ENCODE results near the gene UBTD1.
A peak's percentile ranks its signal among the peaks of the same experiment; 100 is the strongest.
"Not testable (repeated sequence)": the region's sequence is repeated elsewhere in the genome, so short reads cannot be mapped to it uniquely, and the experiment has no call there.

UBTD1 gene

DNA sequence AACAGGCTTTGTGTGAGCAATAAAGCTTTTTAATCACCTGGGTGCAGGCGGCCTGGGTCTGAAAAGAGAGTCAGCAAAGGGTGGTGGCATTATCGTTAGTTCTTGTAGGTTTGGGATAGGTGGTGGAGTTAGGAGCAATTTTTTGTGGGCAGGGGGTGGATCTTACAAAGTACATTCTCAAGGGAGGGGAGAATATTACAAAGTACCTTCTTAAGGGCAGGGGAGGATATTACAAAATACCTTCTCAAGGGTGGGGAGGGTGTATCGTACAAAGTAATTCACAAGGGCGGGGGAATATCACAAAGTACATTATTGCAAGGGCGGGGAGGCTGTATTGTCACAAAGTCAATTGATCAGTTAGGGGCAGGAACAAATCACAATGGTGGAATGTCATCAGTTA, 63.6 kb downstream of the UBTD1 start:
- not testable (repeated sequence) for DNase-seq (ENCODE audit: low read depth in 2 of 2)

DNA sequence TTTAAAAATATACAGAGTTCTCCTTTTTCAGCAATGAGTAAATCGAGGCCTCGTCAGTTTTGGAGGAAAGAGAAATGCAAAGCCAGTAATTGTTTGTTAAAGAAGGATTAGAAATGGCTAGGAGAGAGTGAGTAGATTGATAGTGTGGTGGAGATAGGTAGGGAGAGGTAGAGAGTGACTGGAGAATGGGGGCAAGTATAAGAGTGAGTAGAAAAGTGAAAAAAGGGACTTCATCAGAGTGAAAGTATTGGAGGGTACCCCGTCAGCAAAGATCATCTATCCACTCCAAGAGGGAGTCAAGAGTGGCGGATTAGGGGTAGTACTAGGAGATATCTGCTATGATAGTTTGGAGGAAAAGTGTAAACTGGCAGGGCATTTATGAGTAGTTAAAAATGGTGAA, 64.6 kb downstream of the UBTD1 start:
- no peak for DNase-seq (ENCODE audit: low read depth in 2 of 2)

DNA sequence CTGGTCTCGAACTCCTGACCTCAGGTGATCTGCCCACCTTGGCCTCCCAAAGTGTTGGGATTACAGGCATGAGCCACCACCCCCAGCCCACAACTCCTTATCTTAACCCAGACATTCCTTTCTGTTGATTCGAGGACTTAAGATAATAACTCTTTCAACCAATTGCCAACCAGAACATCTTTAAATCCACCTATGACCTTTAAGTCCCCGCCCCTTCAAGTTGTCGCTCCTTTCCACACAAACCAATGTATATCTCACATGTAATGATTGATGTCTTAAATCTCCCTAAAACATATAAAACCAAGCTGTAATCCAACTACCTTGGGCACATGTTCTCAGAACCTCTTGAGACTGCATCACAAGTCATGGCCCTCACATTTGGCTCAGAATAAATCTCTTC, 66.1 kb downstream of the UBTD1 start:
- DNase-seq (ENCODE audit: low read depth in 2 of 2), result no peak

DNA sequence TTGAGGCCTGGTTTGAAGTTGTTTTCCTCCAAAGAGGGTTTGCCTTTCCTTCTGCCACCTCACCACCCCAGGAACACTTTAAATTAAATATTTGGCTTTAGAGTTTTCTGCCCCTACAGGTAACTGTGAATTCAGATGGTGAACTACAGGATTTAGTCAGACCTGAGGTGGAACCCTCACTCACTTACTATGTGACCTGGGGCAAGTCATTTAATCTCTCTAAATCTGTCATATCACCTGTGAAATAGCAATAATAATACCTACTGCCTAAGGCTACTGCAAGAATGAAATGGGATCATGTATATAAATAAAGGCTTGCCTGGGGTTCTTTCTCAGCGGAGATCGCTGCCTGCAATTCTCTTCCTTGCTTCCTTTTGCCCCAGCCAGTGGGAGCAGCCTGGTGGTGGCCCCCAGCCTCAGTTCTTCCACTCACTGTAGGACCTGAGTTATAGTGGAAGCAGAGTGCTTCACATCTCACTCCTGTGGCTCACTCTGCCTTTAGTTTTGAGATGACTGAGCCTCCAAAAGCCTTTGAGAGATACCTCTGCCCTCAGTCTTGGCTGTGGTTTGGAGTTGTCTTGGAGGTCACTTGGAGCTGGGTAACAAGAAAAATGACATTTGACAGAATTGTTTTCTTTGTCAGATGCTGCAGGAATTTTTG, 67.7 kb downstream of the UBTD1 start:
- DNase-seq (ENCODE audit: low read depth in 2 of 2), result no peak

DNA sequence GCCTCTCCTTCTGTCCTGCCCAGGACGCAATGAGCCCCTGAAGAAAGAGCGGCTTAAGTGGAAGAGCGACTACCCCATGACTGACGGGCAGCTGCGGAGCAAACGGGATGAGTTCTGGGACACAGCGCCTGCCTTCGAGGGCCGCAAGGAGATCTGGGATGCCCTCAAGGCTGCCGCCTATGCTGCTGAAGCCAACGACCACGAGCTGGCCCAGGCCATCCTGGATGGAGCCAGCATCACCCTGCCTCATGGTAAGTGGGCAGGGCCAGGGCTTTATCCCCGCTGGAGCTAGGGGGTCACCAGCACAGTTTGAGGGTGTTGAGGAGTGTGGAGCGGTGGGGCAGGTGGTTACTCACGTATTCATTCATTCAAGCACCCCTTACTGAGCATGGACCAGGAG, 69.2 kb downstream of the UBTD1 start:
- DNase-seq (ENCODE audit: low read depth in 2 of 2), result no peak

DNA sequence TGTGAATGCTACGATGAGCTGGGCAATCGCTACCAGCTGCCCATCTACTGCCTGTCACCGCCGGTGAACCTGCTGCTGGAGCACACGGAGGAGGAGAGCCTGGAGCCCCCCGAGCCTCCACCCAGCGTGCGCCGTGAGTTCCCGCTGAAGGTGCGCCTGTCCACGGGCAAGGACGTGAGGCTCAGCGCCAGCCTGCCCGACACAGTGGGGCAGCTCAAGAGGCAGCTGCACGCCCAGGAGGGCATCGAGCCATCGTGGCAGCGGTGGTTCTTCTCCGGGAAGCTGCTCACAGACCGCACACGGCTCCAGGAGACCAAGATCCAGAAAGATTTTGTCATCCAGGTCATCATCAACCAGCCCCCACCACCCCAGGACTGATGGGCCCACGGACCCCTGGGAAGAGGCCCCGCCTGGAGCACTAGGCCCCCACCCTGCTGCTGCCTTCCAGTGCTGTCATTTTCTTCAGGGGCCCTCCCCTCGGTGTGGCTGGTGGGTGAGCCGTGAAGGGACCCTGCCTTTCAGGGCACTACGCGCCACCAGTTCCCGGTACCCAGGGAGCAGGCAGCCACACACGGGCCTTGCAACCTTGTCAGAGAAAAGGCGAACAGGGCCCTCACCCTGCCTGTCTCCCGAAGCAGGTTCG, 71.5 kb downstream of the UBTD1 start:
- no peak for DNase-seq (ENCODE audit: low read depth in 2 of 2)

DNA sequence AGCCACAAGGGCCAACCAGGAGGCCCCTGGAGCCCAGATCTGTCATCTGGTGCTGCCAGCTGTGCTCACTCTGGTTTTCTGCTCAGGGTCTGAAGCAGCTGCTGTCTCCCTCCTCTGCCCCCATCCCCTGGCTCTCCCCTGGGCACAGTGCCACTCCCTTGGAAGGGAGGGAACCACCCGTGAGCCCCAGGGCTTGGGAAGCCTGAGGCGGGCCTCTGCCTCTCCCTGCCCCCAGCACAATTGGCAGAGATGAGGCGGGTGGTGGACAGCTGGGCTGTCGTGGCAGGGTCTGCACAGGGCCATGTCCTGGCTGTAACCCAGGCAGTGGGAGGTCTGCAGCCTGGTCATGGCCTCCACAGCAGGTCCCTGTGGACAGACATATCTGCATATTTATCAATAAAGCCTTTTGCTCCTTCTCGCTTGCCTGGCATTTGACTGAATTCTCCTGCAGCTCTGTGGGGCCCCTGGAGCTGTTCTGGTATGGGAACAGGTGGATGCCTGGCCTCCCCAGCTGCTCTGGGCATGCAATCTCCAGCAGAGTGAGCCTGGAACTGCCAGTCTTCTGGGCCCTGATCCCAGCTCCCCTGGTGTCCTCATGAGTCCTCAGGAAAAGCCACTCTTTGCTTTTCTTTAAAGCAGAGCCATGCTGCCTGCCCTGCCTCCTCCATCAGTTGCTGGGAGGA, 72.2 kb downstream of the UBTD1 start:
- no peak for DNase-seq (ENCODE audit: low read depth in 2 of 2)

DNA sequence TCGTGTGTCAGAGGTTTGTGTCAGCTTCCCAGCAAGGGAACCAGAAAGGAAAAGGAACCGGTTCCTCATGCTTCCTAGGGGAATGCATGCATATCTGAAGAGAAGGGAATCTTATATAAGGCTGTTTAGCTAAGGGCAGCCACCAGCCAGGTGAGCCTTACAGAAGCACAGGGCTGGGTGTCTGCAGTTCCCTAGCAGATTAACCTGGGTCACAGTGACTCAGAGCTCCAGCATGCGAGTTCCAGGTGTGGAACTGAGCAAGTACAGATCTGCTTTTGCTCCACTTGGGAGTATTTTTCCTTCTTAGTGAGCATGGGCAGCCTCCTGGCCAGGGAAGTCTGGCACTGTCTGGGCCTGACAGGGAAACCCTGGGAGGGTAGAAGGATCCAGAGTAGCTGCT, 72.9 kb downstream of the UBTD1 start:
- no peak for DNase-seq (ENCODE audit: low read depth in 2 of 2)

DNA sequence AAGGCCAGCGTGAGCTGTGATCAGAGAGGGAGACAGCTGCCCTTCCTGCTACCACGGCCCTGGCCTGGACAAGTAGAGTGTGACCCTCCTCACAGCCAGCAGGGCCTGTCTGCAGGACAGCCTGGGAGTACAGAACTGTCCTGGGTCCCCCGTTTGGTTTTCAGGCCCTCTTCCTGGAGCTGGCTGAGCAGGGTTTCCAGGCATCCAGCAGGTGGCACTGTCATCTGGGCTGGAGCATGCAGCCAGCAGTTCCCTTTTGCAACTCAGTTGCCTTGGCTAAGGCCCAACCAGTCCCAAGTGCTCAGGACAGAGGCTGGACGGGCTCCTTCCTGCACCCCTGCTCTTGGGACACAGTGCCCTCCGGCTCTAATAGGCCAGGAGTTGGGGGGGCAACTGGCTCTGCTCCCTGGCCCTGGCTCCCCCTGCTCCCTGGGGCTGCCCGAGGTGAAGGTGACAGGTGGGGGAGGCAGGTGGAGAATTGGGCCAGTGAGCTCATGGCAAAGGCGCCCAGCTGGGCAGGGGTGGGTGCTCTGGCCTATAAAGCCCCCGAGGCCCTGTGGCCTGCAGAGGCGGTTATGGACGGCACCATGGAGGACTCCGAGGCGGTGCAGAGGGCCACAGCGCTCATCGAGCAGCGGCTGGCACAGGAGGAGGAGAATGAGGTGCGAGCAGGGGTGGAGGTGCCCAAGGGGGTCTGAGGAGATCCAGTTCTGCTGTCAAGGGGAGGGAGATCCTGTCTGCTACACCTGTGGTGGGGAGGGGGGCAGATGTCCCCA, 73.7 kb downstream of the UBTD1 start, which contains the start of gene ANKRD2:
Gene ANKRD2 (plus strand): TSS at position 566 of the 776 bp plus-strand sequence. CDS start 10 bp downstream, at position 576.
- peak; percentile 6 to 17 for DNase-seq (ENCODE audit: low read depth in 2 of 2)

DNA sequence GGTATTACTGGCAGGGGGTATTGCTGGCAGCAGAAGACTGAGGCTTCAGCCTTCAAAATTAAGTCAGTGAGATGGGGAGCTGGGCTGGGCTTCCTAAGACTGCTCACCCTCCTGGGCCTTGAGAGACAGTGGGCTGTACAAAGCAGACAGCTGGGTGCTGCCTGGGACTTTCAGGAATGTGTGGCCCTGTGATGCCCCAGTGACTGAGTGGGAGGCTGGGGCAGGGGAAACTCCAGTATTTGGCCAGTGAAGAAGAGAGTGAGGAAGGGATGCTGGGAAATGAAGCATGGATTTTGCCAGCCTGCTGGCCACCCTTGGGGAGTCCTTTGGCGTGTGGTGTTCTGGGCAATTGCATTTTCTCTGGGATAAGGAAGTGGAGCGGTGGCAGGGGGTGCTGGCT, 74.3 kb downstream of the UBTD1 start:
- no peak for DNase-seq (ENCODE audit: low read depth in 2 of 2)

DNA sequence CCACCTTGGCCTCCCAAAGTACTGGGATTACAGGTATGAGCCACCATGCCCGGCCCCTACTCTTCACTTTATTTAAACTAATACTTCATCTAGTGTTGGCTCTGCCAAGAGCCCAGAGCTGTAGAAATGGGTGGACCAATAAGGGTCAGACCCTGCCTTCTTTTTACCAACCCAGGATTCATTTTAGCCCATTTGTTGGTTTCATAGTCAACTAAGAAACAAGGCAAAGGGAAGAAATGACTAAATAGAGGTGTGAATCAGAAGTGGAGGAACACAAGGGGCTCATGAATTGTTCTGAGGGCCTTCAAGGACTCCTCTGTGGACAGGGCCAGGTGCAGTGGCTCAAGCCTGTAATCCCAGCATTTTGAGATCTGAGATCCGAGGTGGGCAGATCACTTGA, 74.9 kb downstream of the UBTD1 start:
- DNase-seq (ENCODE audit: low read depth in 2 of 2), result no peak

DNA sequence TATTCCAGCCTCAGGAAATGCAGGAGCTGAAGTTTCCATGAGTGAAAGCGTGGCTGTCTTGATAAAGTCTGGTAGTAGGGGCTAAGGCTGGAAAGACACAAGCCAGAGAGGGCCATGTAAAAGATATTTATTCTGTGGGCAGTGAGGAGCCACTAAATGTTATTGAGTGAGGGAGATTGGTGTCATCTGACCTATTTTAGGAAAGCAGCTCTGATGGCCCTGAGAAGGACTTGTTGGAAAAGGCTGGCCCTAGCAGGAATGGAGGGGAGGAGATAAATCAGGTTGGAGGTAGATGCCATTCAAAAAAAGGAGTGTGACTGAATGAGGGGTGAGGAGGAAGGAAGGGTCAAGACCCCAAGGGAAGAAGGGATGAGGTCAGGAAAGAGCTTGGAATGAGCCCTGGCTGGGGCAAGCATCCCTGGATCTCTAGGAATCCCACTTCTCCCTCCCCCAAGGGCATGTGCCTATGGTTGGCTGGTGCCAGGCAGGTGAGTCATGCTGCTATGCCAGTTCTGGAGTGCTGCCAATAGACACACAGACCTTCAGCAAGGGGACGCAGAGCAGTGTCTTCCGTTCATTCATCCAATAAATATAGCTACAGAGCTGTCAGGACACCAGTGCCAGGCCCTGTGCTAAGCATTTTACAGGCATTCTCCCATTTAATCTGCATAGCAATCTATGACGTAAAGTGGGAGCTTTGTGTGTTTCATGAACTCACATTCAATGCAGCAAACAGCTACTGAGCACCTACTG, 75.8 kb downstream of the UBTD1 start:
- DNase-seq (ENCODE audit: low read depth in 2 of 2), result no peak

DNA sequence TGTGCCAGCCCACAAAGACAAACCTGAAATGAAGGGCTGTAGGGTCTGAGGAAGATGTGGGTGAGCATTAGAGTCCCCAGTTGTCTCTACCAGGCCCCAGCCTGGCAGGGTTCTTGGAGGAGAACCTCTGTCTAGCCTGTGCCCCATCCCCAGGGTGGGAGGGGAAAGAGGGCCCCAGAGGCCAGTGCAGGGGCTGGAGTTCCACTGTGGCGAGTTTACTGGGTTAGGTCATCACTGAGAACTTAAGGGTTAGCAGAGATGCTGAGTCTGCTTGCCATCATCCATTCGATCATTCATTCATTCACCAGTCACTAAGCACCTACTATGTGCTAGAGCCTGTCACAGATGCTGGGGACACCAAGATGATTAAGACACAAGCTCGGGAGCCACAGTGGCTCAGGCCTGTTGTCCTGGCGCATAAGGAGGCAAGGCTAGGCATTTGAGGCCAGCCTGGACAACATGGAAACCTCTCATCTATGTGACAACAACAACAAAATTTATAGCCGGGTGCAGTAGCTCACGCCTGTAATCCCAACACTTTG, 76.5 kb downstream of the UBTD1 start:
- no peak for DNase-seq (ENCODE audit: low read depth in 2 of 2)

DNA sequence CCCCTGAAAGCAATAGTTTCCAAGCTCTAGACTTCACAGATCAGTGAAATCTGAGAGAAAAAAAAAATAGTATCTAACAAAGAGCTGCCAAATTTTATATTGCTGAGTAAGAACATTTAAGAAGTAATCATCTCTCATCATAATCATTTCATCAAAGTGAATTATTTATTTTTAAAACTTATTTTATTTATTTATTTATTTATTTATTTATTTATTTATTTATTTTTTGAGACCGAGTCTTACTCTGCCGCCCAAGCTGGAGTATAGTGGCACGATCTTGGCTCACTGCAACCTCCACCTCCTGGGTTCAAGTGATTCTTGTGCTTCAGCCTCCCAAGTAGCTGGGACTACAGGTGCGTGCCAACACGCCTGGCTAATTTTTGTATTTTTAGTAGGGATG, 77.8 kb downstream of the UBTD1 start:
- DNase-seq (ENCODE audit: low read depth in 2 of 2), result not testable (repeated sequence)

DNA sequence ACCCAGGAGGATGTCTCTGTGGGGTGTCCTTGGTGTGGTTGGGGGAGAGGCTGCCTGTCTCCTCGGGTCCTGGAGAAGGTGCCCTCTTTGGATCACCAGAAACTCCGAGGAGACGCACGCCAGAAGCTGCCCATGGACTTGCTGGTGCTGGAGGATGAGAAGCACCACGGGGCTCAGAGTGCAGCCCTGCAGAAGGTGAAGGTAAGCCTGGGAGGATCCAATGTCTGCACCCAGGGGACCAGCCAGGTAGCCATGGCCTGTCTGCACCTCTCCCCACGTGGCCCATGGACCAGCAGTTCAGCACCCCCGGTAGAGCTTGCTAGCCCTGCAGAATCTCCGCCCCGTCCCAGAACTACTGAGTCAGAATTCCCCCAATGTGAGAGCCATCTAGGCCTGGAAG, 79.0 kb downstream of the UBTD1 start:
- DNase-seq (ENCODE audit: low read depth in 2 of 2), result no peak

DNA sequence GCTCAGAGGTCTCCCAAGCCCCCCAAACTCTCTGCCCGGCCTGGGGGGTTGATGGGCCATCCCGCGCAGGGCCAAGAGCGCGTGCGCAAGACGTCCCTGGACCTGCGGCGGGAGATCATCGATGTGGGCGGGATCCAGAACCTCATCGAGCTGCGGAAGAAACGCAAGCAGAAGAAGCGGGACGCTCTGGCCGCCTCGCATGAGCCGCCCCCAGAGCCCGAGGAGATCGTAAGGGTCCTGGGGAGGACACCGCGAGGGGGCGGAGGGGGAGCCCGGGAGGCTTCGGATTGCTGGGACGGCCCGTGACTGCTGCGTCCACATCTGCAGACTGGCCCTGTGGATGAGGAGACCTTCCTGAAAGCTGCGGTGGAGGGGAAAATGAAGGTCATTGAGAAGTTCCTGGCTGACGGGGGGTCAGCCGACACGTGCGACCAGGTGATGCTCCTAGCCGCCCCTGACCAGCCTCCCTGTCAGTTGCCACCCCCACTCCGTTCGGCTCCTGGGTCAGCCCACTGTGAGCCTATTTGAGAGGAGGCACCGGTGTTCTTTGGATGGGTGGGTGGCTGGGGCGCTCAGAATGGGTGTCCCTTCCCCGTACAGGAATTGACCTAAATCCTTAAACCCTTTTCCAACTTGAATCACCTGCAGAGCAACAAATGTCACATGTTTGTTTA, 79.6 kb downstream of the UBTD1 start:
- no peak for DNase-seq (ENCODE audit: low read depth in 2 of 2)

DNA sequence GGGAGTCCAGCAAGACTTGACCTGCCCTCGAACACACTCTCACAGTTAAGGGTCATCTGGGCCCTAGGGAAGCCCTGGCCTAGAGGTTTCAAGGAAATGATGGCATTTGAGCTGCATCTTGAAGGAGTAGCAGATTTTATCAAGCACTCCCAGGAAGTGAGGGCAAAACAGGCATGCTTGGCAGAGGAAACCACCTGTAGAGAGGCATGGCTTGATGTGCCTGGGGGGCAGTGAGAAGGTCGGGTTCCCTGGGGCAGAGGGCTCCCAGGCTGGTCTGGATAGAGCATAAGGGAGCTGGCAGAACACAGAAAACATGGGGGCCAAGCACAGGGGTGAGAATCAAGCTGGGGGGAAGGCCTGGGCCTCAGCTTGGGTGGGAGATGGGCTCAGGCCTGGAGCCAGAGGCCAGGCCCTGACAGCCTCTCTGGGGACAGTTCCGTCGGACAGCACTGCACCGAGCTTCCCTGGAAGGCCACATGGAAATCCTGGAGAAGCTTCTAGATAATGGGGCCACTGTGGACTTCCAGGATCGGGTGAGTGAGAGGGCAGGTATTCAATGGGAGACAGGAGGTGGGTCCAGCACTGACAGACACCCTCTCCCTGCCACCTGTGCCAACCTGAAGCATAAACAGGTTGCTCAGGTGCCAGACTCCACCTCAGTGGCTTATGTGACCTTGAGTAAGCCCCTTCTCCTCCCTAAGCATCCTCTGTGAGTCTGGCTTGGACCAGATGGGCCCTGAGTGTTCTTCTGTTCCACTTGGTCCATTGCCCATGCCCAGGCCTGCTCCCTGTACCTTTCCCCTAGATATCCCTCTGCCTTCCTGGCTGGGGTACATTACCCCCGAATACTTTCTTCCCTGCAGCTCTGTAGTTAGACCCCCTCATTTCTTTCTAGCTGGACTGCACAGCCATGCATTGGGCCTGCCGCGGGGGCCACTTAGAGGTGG, 82.0 kb downstream of the UBTD1 start:
- no peak for DNase-seq (ENCODE audit: low read depth in 2 of 2)

DNA sequence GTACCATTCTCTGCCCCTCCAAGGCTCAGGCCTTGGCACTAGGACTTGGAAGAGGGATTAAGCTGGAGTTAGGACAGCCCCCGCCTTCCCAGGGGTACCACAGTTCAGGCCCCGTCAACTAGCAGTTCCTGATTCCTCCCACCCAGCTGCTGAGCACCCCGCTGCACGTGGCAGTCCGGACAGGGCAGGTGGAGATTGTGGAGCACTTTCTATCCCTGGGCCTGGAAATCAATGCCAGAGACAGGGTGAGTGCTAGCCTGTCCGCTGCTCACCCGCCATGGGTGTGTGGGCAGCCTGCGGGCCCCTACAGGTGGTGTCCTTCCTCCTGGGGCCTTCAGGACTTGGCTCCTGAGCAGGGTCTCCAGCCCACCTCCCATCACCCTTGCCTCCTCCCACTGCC, 83.4 kb downstream of the UBTD1 start:
- DNase-seq (ENCODE audit: low read depth in 2 of 2), result no peak

DNA sequence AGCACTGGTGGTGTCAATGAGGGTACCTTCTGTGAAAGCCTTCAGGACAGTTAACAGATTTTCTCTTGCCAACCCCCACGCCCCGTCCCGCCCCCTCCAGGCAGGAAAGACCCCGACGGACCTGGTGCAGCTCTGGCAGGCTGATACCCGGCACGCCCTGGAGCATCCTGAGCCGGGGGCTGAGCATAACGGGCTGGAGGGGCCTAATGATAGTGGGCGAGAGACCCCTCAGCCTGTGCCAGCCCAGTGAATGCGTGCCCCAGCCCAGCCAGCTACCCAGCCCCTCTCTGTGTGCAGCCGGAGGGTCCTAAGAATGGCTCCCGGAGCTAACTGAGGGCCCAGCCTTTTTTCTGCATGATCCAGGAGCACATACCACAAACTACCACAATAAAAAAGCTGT, 84.8 kb downstream of the UBTD1 start:
- no peak for DNase-seq (ENCODE audit: low read depth in 2 of 2)

All from stimulated activated CD8-positive, alpha-beta memory T cell treated with anti-CD3 and anti-CD28 coated beads, Interleukin-2, amount 100 ng/mL, for 1 hour (primary cell).